ENCODE measurements around the gene HINT3. TPM values are rescaled to one million over a fixed set of nuclear protein-coding genes. Genes with fewer than 3 reads are reported as not detected.
"Not testable (repeated sequence)": the region's sequence is repeated elsewhere in the genome, so short reads cannot be mapped to it uniquely, and the experiment has no call there.

HINT3 gene
- total RNA-seq, 2 experiments from 2014 or later = 10.4 TPM

GRCh38 chr6:126016591-126016990 lies 60.0 kb downstream of the HINT3 start:
- Histone ChIP-seq H3K4me3 (ENCODE audit: low read length) (no peak overlapping the region), H3K27ac (ENCODE audit: low read depth in 1 of 2, low read length in 2 of 2) (no peak overlapping the region), H3K36me3 (ENCODE audit: insufficient read depth, low read length) (peaks cover 69% of the 10 kb centered on the region), H3K9me3 (ENCODE audit: control insufficient read depth in 1 of 2, insufficient read depth in 1 of 2, low read length in 2 of 2) (no peaks in the 10 kb centered on the region), H3K4me1 (ENCODE audit: insufficient read depth, low read length) (no peaks in the 10 kb centered on the region), H3K27me3 (ENCODE audit: control insufficient read depth in 1 of 2, insufficient read depth in 2 of 2, low read length in 2 of 2) (no peaks in the 10 kb centered on the region)
- Mint-ChIP-seq H3K36me3 (ENCODE audit: low read depth) (peaks cover 93% of the 10 kb centered on the region), H3K27me3 (no peaks in the 10 kb centered on the region), H3K9me3 (no peaks in the 10 kb centered on the region), H3K4me3 (no peak overlapping the region), H3K4me1 (ENCODE audit: low read depth) (no peaks in the 10 kb centered on the region), H3K27ac (no peak overlapping the region)
- ChIA-PET CTCF (no interaction called here), POLR2A (no interaction called here)
- TF ChIP-seq CTCF (IDR thresholded peaks at IDR 0.05) = no peak
- intact Hi-C loops (cut with DNase I, micrococcal nuclease) = no loop called here
- no peak for ATAC-seq (ENCODE audit: poor library complexity)
- DNase-seq = no peak

GRCh38 chr6:126017668-126018067 lies 61.1 kb downstream of the HINT3 start:
- no peak overlapping the region for H3K27ac Mint-ChIP-seq
- no peak for TF ChIP-seq CTCF (IDR thresholded peaks at IDR 0.05)
- no peaks in the 10 kb centered on the region for H3K4me1 Mint-ChIP-seq (ENCODE audit: low read depth)
- Histone ChIP-seq H3K36me3 (ENCODE audit: insufficient read depth, low read length) (peaks cover 66% of the 10 kb centered on the region), H3K9me3 (ENCODE audit: control insufficient read depth in 1 of 2, insufficient read depth in 1 of 2, low read length in 2 of 2) (no peaks in the 10 kb centered on the region), H3K27me3 (ENCODE audit: control insufficient read depth in 1 of 2, insufficient read depth in 2 of 2, low read length in 2 of 2) (no peaks in the 10 kb centered on the region), H3K4me3 (ENCODE audit: low read length) (no peak overlapping the region), H3K4me1 (ENCODE audit: insufficient read depth, low read length) (no peaks in the 10 kb centered on the region), H3K27ac (ENCODE audit: low read depth in 1 of 2, low read length in 2 of 2) (no peak overlapping the region)
- no peak overlapping the region for H3K4me3 Mint-ChIP-seq
- POLR2A ChIA-PET = interaction anchor here (0.6 kb wide), 1 partner anchor 11 kb away, joined by 3 read pairs; no protein-coding TSS in a partner anchor
- H3K27me3 Mint-ChIP-seq = no peaks in the 10 kb centered on the region
- no peaks in the 10 kb centered on the region for H3K9me3 Mint-ChIP-seq
- CTCF ChIA-PET = no interaction called here
- DNase-seq (no peak), ATAC-seq (ENCODE audit: poor library complexity) (no peak)
- H3K36me3 Mint-ChIP-seq (ENCODE audit: low read depth) = peaks cover 93% of the 10 kb centered on the region
- intact Hi-C loops (cut with DNase I, micrococcal nuclease) = no loop called here

DNA sequence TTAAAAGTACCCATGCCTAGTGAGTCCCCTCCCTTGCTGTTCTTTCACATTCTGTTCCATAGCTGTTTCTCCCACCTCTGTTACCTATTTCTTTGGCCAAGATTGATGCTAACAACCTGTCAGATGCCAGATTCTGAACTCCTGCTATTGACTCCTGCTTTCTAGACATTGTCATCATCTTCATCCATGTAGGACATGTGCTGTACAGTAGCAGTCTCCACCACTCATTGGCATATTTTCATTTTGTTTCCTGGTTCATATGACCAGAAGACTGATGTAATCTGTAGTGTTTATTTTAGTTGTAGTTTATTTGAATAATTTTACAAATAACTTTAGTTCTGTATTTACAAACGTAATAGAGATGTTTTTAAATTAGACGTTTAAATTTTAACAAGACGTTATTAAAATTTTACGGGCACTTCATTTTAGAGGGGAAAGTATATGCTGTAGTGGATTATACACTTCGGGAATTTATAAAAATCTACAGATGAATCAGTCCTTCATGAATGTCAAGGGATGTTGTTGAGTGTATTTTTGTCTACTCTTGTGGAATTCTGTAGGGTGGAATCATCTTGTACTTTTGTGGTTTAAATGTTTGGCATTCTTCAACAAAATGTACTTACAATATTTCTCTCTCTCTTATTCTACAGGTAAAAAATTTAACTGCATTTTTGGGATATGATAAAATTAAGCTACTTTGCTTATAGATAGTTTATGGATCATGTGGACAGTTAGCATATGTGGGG lies 63.9 kb downstream of the HINT3 start:
- no peak for TF ChIP-seq CTCF (IDR thresholded peaks at IDR 0.05)
- no peaks in the 10 kb centered on the region for H3K4me1 Mint-ChIP-seq (ENCODE audit: low read depth)
- Histone ChIP-seq H3K9me3 (ENCODE audit: control insufficient read depth in 1 of 2, insufficient read depth in 1 of 2, low read length in 2 of 2) (no peaks in the 10 kb centered on the region), H3K4me1 (ENCODE audit: insufficient read depth, low read length) (no peaks in the 10 kb centered on the region), H3K27ac (ENCODE audit: low read depth in 1 of 2, low read length in 2 of 2) (no peak overlapping the region), H3K36me3 (ENCODE audit: insufficient read depth, low read length) (peaks cover 59% of the 10 kb centered on the region), H3K27me3 (ENCODE audit: control insufficient read depth in 1 of 2, insufficient read depth in 2 of 2, low read length in 2 of 2) (no peaks in the 10 kb centered on the region), H3K4me3 (ENCODE audit: low read length) (no peak overlapping the region)
- intact Hi-C loops (cut with DNase I, micrococcal nuclease) = no loop called here
- no peaks in the 10 kb centered on the region for H3K27me3 Mint-ChIP-seq
- no peak overlapping the region for H3K4me3 Mint-ChIP-seq
- H3K27ac Mint-ChIP-seq = no peak overlapping the region
- no peaks in the 10 kb centered on the region for H3K9me3 Mint-ChIP-seq
- DNase-seq = no peak
- ATAC-seq (ENCODE audit: poor library complexity) = no peak
- peaks cover 93% of the 10 kb centered on the region for H3K36me3 Mint-ChIP-seq (ENCODE audit: low read depth)
- POLR2A ChIA-PET = no interaction called here
- CTCF ChIA-PET = no interaction called here

- CTCF ChIA-PET; H3K27ac ChIP-seq (ENCODE audit: low read depth in 1 of 2, low read length in 2 of 2); intact Hi-C loops (cut with DNase I, micrococcal nuclease); DNase-seq; H3K27me3 ChIP-seq (ENCODE audit: control insufficient read depth in 1 of 2, insufficient read depth in 2 of 2, low read length in 2 of 2); ATAC-seq (ENCODE audit: poor library complexity); H3K4me3 Mint-ChIP-seq; H3K27me3 Mint-ChIP-seq; H3K9me3 Mint-ChIP-seq; POLR2A ChIA-PET; H3K27ac Mint-ChIP-seq; H3K4me1 ChIP-seq (ENCODE audit: insufficient read depth, low read length); H3K4me3 ChIP-seq (ENCODE audit: low read length); H3K4me1 Mint-ChIP-seq (ENCODE audit: low read depth); H3K9me3 ChIP-seq (ENCODE audit: control insufficient read depth in 1 of 2, insufficient read depth in 1 of 2, low read length in 2 of 2): not testable (repeated sequence)
- peaks cover 95% of the 10 kb centered on the region for H3K36me3 Mint-ChIP-seq (ENCODE audit: low read depth)
- H3K36me3 ChIP-seq (ENCODE audit: insufficient read depth, low read length) = peaks cover 46% of the 10 kb centered on the region
These were observed 66.9 kb downstream of the HINT3 start for GRCh38 chr6:126023474-126023873.

All from CD4-positive, alpha-beta T cell (primary cell).